ENCODE data around the gene QRFP. TPM values are rescaled to one million over a fixed set of nuclear protein-coding genes. Genes with fewer than 3 reads are reported as not detected.
A peak's percentile ranks its signal among the peaks of the same experiment; 100 is the strongest.

The QRFP gene
- total RNA-seq, 1 donor: not detected

DNA sequence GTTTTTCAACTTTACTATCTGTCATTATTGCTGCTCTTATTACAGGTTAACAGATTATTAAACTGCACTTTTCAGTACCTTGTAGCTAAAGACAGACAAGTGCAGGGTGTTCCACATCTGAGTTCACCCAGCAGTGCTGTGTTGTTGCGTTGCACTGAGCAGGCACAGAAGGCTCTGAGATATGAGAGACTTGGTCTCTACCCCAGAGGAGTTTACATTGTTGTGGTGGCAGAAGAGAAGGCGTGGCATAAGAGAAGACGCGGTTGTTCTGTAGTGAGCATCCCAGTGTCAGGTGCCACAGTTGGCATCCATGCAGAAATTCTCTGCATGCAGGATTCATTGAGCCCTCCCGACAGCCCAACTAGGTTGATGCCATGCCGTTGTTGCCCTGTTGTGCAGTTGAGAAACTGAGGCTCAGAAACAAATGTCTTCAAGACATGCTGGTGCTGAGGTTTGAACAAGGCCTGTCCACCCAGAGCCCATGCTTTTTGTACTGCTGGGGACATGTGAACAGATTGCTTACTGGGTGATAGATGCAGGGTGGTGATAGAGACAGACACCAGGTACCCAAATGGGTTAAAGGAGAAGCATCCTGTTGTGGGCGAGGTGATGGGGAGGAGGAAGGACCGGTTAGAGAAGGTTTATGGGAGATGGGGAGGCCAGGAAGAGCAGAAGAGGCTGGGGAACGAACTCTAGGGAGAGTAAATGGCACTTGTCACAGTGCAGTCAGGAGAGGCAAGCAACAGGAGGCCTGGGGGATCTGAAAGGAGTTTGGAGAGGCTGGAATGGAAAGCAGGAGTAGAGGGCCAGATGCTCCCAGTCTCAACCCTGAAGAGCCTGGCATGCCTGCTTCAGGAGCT is 53.3 kb downstream of the QRFP start:
- no peak overlapping the region for H2AFZ ChIP-seq (ENCODE audit: low read length)
- H3K27ac ChIP-seq (ENCODE audit: low read depth, low read length): peak overlapping the region; percentile 98
- peaks cover 81% of the 10 kb centered on the region for H3K4me1 ChIP-seq (ENCODE audit: insufficient read depth, low read length)
- TF ChIP-seq, protein P1, sequence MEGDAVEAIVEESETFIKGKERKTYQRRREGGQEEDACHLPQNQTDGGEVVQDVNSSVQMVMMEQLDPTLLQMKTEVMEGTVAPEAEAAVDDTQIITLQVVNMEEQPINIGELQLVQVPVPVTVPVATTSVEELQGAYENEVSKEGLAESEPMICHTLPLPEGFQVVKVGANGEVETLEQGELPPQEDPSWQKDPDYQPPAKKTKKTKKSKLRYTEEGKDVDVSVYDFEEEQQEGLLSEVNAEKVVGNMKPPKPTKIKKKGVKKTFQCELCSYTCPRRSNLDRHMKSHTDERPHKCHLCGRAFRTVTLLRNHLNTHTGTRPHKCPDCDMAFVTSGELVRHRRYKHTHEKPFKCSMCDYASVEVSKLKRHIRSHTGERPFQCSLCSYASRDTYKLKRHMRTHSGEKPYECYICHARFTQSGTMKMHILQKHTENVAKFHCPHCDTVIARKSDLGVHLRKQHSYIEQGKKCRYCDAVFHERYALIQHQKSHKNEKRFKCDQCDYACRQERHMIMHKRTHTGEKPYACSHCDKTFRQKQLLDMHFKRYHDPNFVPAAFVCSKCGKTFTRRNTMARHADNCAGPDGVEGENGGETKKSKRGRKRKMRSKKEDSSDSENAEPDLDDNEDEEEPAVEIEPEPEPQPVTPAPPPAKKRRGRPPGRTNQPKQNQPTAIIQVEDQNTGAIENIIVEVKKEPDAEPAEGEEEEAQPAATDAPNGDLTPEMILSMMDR (IDR thresholded peaks at IDR 0.05; ENCODE audit: extremely low read depth, low read depth, low read length): no peak
- H3K79me2 ChIP-seq (ENCODE audit: insufficient read depth, low read length): peaks cover 72% of the 10 kb centered on the region
- peaks cover 33% of the 10 kb centered on the region for H4K20me1 ChIP-seq (ENCODE audit: insufficient read depth, low read length)
- H3K9me3 ChIP-seq (ENCODE audit: low read depth, low read length): no peaks in the 10 kb centered on the region
- peak overlapping the region; percentile 9 for H3K4me2 ChIP-seq (ENCODE audit: insufficient read depth, low read length)
- H3K27me3 ChIP-seq (ENCODE audit: insufficient read depth, low read length): no peaks in the 10 kb centered on the region
- peak; percentile 59 for DNase-seq (ENCODE audit: insufficient read length, low spot score, missing footprints)
- H3K4me3 ChIP-seq (ENCODE audit: insufficient read depth, low read length): no peak overlapping the region
- peaks cover 15% of the 10 kb centered on the region for H3K36me3 ChIP-seq (ENCODE audit: insufficient read depth, low read length)

Other genes with a start within 250 kb of the QRFP start
- not detected in 2 replicates for gene PRDM12, start 232.2 kb downstream of the QRFP start, total RNA-seq
- gene EXOSC2, start 203.0 kb downstream of the QRFP start, total RNA-seq: 18.6 and 22.1 TPM in 2 replicates
- 92.2 and 94.8 TPM in 2 replicates for gene ABL1, start 61.6 kb downstream of the QRFP start, total RNA-seq
- gene FIBCD1, start 42.4 kb upstream of the QRFP start, total RNA-seq: 5.1 and 5.3 TPM in 2 replicates
- under 0.01 TPM in 1 of 2 replicates, not detected in the other for gene LAMC3, start 112.4 kb upstream of the QRFP start, total RNA-seq
- gene AIF1L, start 199.7 kb upstream of the QRFP start, total RNA-seq: under 0.01 TPM in 1 of 2 replicates, not detected in the other
- 15.0 and 17.7 TPM in 2 replicates for gene NUP214, start 228.8 kb upstream of the QRFP start, total RNA-seq

Data from osteoblast (primary cell).